HG03097 (cell line): ENCODE data around the gene SPON1.
"Not testable (repeated sequence)": the region's sequence is repeated elsewhere in the genome, so short reads cannot be mapped to it uniquely, and the experiment has no call there.

Experiments used
- ATAC-seq: cut with Tn5 transposase; IDR thresholded peaks from one replicate; pipeline ENCODE4 v1.9.1; 2021; ENCODE audit not compliant: unreplicated experiment, low FRiP score

Gene SPON1

GRCh38 chr11:14029971-14030920, 67.7 kb downstream of the SPON1 start:
- ATAC-seq = no peak

- ATAC-seq = not testable (repeated sequence)
These were observed 73.0 kb downstream of the SPON1 start for GRCh38 chr11:14035526-14035925.

- ATAC-seq = no peak
These were observed 73.9 kb downstream of the SPON1 start for GRCh38 chr11:14036469-14036868.

GRCh38 chr11:14041040-14041439, 78.5 kb downstream of the SPON1 start:
- ATAC-seq = no peak

- no peak for ATAC-seq
These were observed 79.0 kb downstream of the SPON1 start for GRCh38 chr11:14041565-14041964.

GRCh38 chr11:14042686-14043465, 80.4 kb downstream of the SPON1 start:
- no peak for ATAC-seq

GRCh38 chr11:14044916-14045315, 82.4 kb downstream of the SPON1 start:
- ATAC-seq = no peak

GRCh38 chr11:14045417-14045816, 82.9 kb downstream of the SPON1 start:
- ATAC-seq = no peak

- no peak for ATAC-seq
These were observed 89.7 kb downstream of the SPON1 start for GRCh38 chr11:14052198-14052597.

- ATAC-seq = no peak
These were observed 91.9 kb downstream of the SPON1 start for GRCh38 chr11:14054116-14055107.

- ATAC-seq = no peak
These were observed 93.4 kb downstream of the SPON1 start for GRCh38 chr11:14055936-14056335.

- no peak for ATAC-seq
These were observed 95.5 kb downstream of the SPON1 start for GRCh38 chr11:14058061-14058460.

- no peak for ATAC-seq
These were observed 97.0 kb downstream of the SPON1 start for GRCh38 chr11:14059491-14059890.

- no peak for ATAC-seq
These were observed 99.2 kb downstream of the SPON1 start for GRCh38 chr11:14061721-14062120.

GRCh38 chr11:14065141-14065540, 102.6 kb downstream of the SPON1 start:
- no peak for ATAC-seq

- ATAC-seq = no peak
These were observed 103.2 kb downstream of the SPON1 start for GRCh38 chr11:14065681-14066080.

GRCh38 chr11:14067686-14068085, 105.2 kb downstream of the SPON1 start:
- ATAC-seq = no peak

- no peak for ATAC-seq
These were observed 108.4 kb downstream of the SPON1 start for GRCh38 chr11:14070896-14071295.

GRCh38 chr11:14073849-14074476, 111.4 kb downstream of the SPON1 start:
- ATAC-seq = no peak
